Neural crest cell (in vitro differentiated cells): ENCODE results near the gene SEC16A. TPM values are rescaled to one million over a fixed set of nuclear protein-coding genes. Genes with fewer than 3 reads are reported as not detected.

Source experiments
- DNase-seq: peaks from one replicate; pipeline ENCODE4 v3.0.0; 2021; ENCODE audit warnings: low read depth, mixed read lengths, low spot score
- H3K27ac Mint-ChIP-seq: one replicate; pipeline ENCODE4 v1.8.0; 2021; ENCODE audit warnings: mild to moderate bottlenecking, mixed read lengths; ENCODE audit not compliant: unreplicated experiment
- H3K27me3 Mint-ChIP-seq: 2 replicates; pipeline ENCODE4 v1.8.0; 2021; ENCODE audit warnings: low read depth, mild to moderate bottlenecking, mixed read lengths
- H3K36me3 Mint-ChIP-seq: 2 replicates; pipeline ENCODE4 v1.8.0; 2021; ENCODE audit warnings: low read depth, mild to moderate bottlenecking, mixed read lengths
- H3K4me1 Mint-ChIP-seq: 2 replicates; pipeline ENCODE4 v1.8.0; 2021; ENCODE audit warnings: mixed read lengths
- H3K4me3 Mint-ChIP-seq: one replicate; pipeline ENCODE4 v1.8.0; 2021; ENCODE audit warnings: mild to moderate bottlenecking, mixed read lengths
- H3K9me3 Mint-ChIP-seq: 2 replicates; pipeline ENCODE4 v1.8.0; 2021; ENCODE audit warnings: mixed read lengths
- CTCF ChIP-seq: fragments of 200-600 bp; sonication (generic); conservative IDR thresholded peaks from 2 replicates; pipeline ENCODE4 v1.5.0; 2021; ENCODE audit warnings: antibody characterized with exemption, mild to moderate bottlenecking
- total RNA-seq: library from RNA; stranded (reverse); gene quantifications from 2 replicates; pipeline ENCODE4 v1.2.1, GENCODE V29; 2021

Gene SEC16A
- total RNA-seq, 1 donor from 2014 or later, result 77.2 TPM

GRCh38 chr9:136529516-136530460, 46.9 kb upstream of the SEC16A start:
- no peak for DNase-seq
- no peak for TF ChIP-seq CTCF
- peaks cover 6% of the 10 kb centered on the region for H3K27me3 Mint-ChIP-seq
- H3K9me3 Mint-ChIP-seq, result no peaks in the 10 kb centered on the region
- peak overlapping the region; percentile 35 for H3K27ac Mint-ChIP-seq
- H3K4me1 Mint-ChIP-seq, result peaks cover 35% of the 10 kb centered on the region
- H3K36me3 Mint-ChIP-seq, result no peaks in the 10 kb centered on the region
- peak overlapping the region; percentile 64 for H3K4me3 Mint-ChIP-seq

GRCh38 chr9:136528716-136529341, 46.0 kb upstream of the SEC16A start:
- no peaks in the 10 kb centered on the region for H3K9me3 Mint-ChIP-seq
- no peak overlapping the region for H3K27ac Mint-ChIP-seq
- DNase-seq, result no peak
- peak overlapping the region; percentile 64 for H3K4me3 Mint-ChIP-seq
- no peaks in the 10 kb centered on the region for H3K36me3 Mint-ChIP-seq
- no peak for TF ChIP-seq CTCF
- H3K4me1 Mint-ChIP-seq, result peaks cover 31% of the 10 kb centered on the region
- H3K27me3 Mint-ChIP-seq, result peaks cover 6% of the 10 kb centered on the region

GRCh38 chr9:136527721-136528710, 45.2 kb upstream of the SEC16A start:
- H3K9me3 Mint-ChIP-seq, result no peaks in the 10 kb centered on the region
- peak overlapping the region; percentile 64 for H3K27ac Mint-ChIP-seq

GRCh38 chr9:136527131-136527530, 44.3 kb upstream of the SEC16A start:
- Mint-ChIP-seq H3K4me3 (no peak overlapping the region), H3K9me3 (no peaks in the 10 kb centered on the region), H3K36me3 (no peaks in the 10 kb centered on the region), H3K27me3 (peaks cover 6% of the 10 kb centered on the region), H3K27ac (no peak overlapping the region), H3K4me1 (peaks cover 28% of the 10 kb centered on the region)
- DNase-seq, result no peak
- no peak for TF ChIP-seq CTCF

More at GRCh38 chr9:136527721-136528710, 45.2 kb upstream of the SEC16A start:
- H3K4me3 Mint-ChIP-seq, result peak overlapping the region; percentile 82
- H3K27me3 Mint-ChIP-seq, result peaks cover 6% of the 10 kb centered on the region
- no peaks in the 10 kb centered on the region for H3K36me3 Mint-ChIP-seq
- TF ChIP-seq CTCF, result no peak
- peaks cover 31% of the 10 kb centered on the region for H3K4me1 Mint-ChIP-seq
- DNase-seq, result no peak

GRCh38 chr9:136526625-136527066, 43.8 kb upstream of the SEC16A start:
- no peak for TF ChIP-seq CTCF
- H3K9me3 Mint-ChIP-seq, result no peaks in the 10 kb centered on the region
- H3K4me3 Mint-ChIP-seq, result peak overlapping the region; percentile 85
- peak overlapping the region; percentile 95 for H3K27ac Mint-ChIP-seq
- no peaks in the 10 kb centered on the region for H3K36me3 Mint-ChIP-seq
- peaks cover 6% of the 10 kb centered on the region for H3K27me3 Mint-ChIP-seq
- no peak for DNase-seq
- peaks cover 26% of the 10 kb centered on the region for H3K4me1 Mint-ChIP-seq
